Upper lobe of left lung (tissue), 4 donors: ENCODE measurements around the gene PEA15.

Experiments
- CTCF ChIP-seq, 6 experiments: fragments of 450-650 bp in 4 of 6; fragments of 200-600 bp in 2 of 6; sonication (generic) in 2 of 6; IDR thresholded peaks; one replicate each; pipeline ENCODE4 v1.5.1; 2016 to 2019; ENCODE audit warnings: antibody characterized with exemption in 6 of 6
- EP300 ChIP-seq, 4 donors: sonication (generic); formaldehyde crosslinking; IDR thresholded peaks; one replicate each; pipeline ENCODE4 v1.5.1; 2017; ENCODE audit warnings: antibody characterized with exemption in 4 of 4, control low read depth in 2 of 4
- POLR2AphosphoS5 ChIP-seq, 2 donors: sonication (generic); formaldehyde crosslinking; IDR thresholded peaks; one replicate each; pipeline ENCODE4 v1.5.1; 2017; ENCODE audit warnings: antibody characterized with exemption in 2 of 2

GRCh38 chr1:160188341-160188740 lies 16.8 kb upstream of the PEA15 start:
- TF ChIP-seq EP300 (IDR thresholded peaks at IDR 0.05) (no peak), CTCF (IDR thresholded peaks at IDR 0.05) (no peak), POLR2AphosphoS5 (IDR thresholded peaks at IDR 0.05) (no peak)
